Fibroblast of mammary gland (primary cell): ENCODE results near the gene EIF1AD.
"Not testable (repeated sequence)": the region's sequence is repeated elsewhere in the genome, so short reads cannot be mapped to it uniquely, and the experiment has no call there.

Experiments used
- DNase-seq: peaks from one replicate; pipeline ENCODE4 v3.0.0-alpha.2; 2010; ENCODE audit warnings: low read depth
- H3K4me3 ChIP-seq: 2 replicates; pipeline ENCODE4 v1.5.1; 2011; ENCODE audit warnings: low read depth, mild to moderate bottlenecking, low read length, moderate library complexity; ENCODE audit not compliant: control insufficient read depth
- TF ChIP-seq, protein P1 (sequence below): conservative IDR thresholded peaks from 2 replicates; pipeline ENCODE4 v1.5.1; 2011; ENCODE audit warnings: low read depth, low read length, inconsistent platforms; ENCODE audit not compliant: control insufficient read depth, insufficient read depth

Gene EIF1AD

GRCh38 chr11:65958774-65959420 is 43.1 kb downstream of the EIF1AD start:
- TF ChIP-seq, protein P1, sequence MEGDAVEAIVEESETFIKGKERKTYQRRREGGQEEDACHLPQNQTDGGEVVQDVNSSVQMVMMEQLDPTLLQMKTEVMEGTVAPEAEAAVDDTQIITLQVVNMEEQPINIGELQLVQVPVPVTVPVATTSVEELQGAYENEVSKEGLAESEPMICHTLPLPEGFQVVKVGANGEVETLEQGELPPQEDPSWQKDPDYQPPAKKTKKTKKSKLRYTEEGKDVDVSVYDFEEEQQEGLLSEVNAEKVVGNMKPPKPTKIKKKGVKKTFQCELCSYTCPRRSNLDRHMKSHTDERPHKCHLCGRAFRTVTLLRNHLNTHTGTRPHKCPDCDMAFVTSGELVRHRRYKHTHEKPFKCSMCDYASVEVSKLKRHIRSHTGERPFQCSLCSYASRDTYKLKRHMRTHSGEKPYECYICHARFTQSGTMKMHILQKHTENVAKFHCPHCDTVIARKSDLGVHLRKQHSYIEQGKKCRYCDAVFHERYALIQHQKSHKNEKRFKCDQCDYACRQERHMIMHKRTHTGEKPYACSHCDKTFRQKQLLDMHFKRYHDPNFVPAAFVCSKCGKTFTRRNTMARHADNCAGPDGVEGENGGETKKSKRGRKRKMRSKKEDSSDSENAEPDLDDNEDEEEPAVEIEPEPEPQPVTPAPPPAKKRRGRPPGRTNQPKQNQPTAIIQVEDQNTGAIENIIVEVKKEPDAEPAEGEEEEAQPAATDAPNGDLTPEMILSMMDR: no peak
- no peak overlapping the region for H3K4me3 ChIP-seq
- DNase-seq: no peak

- DNase-seq: no peak
- TF ChIP-seq, protein P1: no peak
- H3K4me3 ChIP-seq: no peak overlapping the region
Observed at GRCh38 chr11:65958291-65958690, 43.7 kb downstream of the EIF1AD start.

GRCh38 chr11:65954771-65955170 is 47.2 kb downstream of the EIF1AD start:
- TF ChIP-seq, protein P1: no peak
- DNase-seq: no peak
- H3K4me3 ChIP-seq: no peak overlapping the region

DNA sequence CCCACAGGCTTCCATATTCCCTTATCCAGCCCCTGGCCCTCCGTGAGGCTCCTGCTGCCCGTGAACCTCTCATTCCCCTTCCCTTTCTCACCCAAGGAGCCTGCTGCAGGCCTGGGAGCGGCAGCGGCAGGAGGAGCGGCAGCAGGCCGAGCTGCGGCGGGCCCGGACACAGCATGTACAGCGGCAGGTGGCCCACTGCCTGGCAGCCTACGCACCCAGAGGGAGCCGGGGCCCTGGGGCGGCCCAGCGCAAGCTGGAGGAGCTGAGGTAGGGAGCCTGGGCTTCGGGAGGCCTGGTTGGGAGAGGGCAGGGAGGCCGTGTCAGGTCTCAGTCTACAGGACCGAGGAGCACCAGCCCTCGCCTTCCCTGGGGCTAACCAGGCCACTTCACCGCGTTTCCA is 48.5 kb downstream of the EIF1AD start:
- no peak overlapping the region for H3K4me3 ChIP-seq
- no peak for DNase-seq
- TF ChIP-seq, protein P1: no peak

- no peak for DNase-seq
- H3K4me3 ChIP-seq: no peak overlapping the region
- TF ChIP-seq, protein P1: no peak
Observed at GRCh38 chr11:65952052-65952521, 49.9 kb downstream of the EIF1AD start.

DNA sequence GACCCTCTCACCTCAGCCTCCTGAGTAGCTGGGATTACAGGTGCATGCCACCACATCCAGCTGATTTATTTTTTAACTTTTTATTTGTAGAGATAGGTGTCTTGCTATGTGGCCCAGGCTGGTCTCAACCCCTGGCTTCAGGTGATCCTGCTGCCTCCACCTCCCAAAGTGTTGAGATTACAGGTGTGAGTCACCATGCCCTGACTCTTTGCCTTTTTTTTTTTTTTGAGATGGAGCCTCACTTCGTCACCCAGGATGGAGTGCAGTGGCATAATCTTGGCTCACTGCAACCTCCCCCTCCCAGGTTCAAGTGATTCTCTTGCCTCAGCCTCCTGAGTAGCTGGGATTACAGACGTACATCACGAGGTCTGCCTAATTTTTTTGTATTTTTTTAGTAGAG is 50.3 kb downstream of the EIF1AD start:
- not testable (repeated sequence) for DNase-seq, H3K4me3 ChIP-seq

GRCh38 chr11:65950711-65951110 is 51.2 kb downstream of the EIF1AD start:
- not testable (repeated sequence) for DNase-seq

GRCh38 chr11:65947603-65948125 is 54.3 kb downstream of the EIF1AD start:
- TF ChIP-seq, protein P1: no peak
- DNase-seq: no peak
- H3K4me3 ChIP-seq: no peak overlapping the region

More at GRCh38 chr11:65950711-65951110, 51.2 kb downstream of the EIF1AD start:
- not testable (repeated sequence) for H3K4me3 ChIP-seq
